ENCODE measurements around the gene SH3BP1. TPM values are rescaled to one million over a fixed set of nuclear protein-coding genes. Genes with fewer than 3 reads are reported as not detected.

SH3BP1 gene
- total and polyA plus RNA-seq, 9 of the 15 experiments (the other 6 are each of a cell fraction or from before 2014, with no cell fraction given) = 0.10 to 36.2 (median 10.4) TPM

- no peak for TF ChIP-seq ATF3 (IDR thresholded peaks at IDR 0.05)
- TF ChIP-seq ATF3 (CRISPR knock-in tag; conservative IDR thresholded peaks at IDR 0.05) = no peak
- no peak for TF ChIP-seq MED1 (CRISPR knock-in tag; IDR thresholded peaks at IDR 0.05; ENCODE audit: borderline replicate concordance)
- peak; percentile 46; the same call in 1 of the 2 replicates for TF ChIP-seq SP1 (CRISPR knock-in tag; IDR thresholded peaks at IDR 0.05)
- no peak for TF ChIP-seq ZNF212 (CRISPR knock-in tag; IDR thresholded peaks at IDR 0.05)
- TF ChIP-seq ZNF274 (IDR thresholded peaks at IDR 0.05; ENCODE audit: borderline replicate concordance, low read depth, low read length) = no peak
- TF ChIP-seq RBM25 (IDR thresholded peaks at IDR 0.05; ENCODE audit: low read depth, low read length, severe bottlenecking) = peak; percentile 86
- peak; percentile 78 for TF ChIP-seq RBFOX2 (IDR thresholded peaks at IDR 0.05; ENCODE audit: low read depth, low read length)
- TF ChIP-seq TEAD1 (CRISPR knock-in tag; IDR thresholded peaks at IDR 0.05) = peak in 1 of 2 experiments; percentile 43; a peak in 1 of 4 replicates
- peak; percentile 35; the same call in 1 of the 2 replicates for TF ChIP-seq CREB3L1 (IDR thresholded peaks at IDR 0.05; ENCODE audit: borderline replicate concordance, low read depth)
- TF ChIP-seq U2AF2 (optimal IDR thresholded peaks at IDR 0.05; ENCODE audit: low read depth, low read length) = no peak
- peak; percentile 59 for TF ChIP-seq SAP30 (IDR thresholded peaks at IDR 0.05; ENCODE audit: borderline replicate concordance, insufficient read depth, low read depth, low read length, poor library complexity, severe bottlenecking)
- no peak for TF ChIP-seq TGIF2 (CRISPR knock-in tag; IDR thresholded peaks at IDR 0.05)
- peak; percentile 84; the same call in 1 of the 2 replicates for TF ChIP-seq PHF8 (IDR thresholded peaks at IDR 0.05; ENCODE audit: borderline replicate concordance, low read length)
- no peak for TF ChIP-seq PTTG1 (tag; IDR thresholded peaks at IDR 0.05; ENCODE audit: low read depth)
- TF ChIP-seq PHF21A (IDR thresholded peaks at IDR 0.05; ENCODE audit: borderline replicate concordance, low read depth) = no peak
- TF ChIP-seq NEUROD1 (IDR thresholded peaks at IDR 0.05; ENCODE audit: borderline replicate concordance, low read depth, low read length, partially characterized antibody) = peak; percentile 93
- no peak for TF ChIP-seq SMARCA5 (IDR thresholded peaks at IDR 0.05)
- TF ChIP-seq ZNF766 (CRISPR knock-in tag; conservative IDR thresholded peaks at IDR 0.05) = no peak
- TF ChIP-seq ZNF311 (CRISPR knock-in tag; IDR thresholded peaks at IDR 0.05) = no peak
- TF ChIP-seq RB1 (IDR thresholded peaks at IDR 0.05; ENCODE audit: low read depth) = peak; percentile 72
- TF ChIP-seq SMAD4 (CRISPR knock-in tag; conservative IDR thresholded peaks at IDR 0.05) = peak; percentile 61
- TF ChIP-seq ZBTB5 (IDR thresholded peaks at IDR 0.05) = no peak
These were observed 18.9 kb downstream of the SH3BP1 start, which contains the start of gene PDXP (continued) for GRCh38 chr22:37658133-37659065.
